Measurements from ENCODE around the gene TBC1D22B. TPM values are rescaled to one million over a fixed set of nuclear protein-coding genes. Genes with fewer than 3 reads are reported as not detected.

TBC1D22B gene
- total and polyA plus RNA-seq, 9 of the 15 experiments (the other 6 are each of a cell fraction or from before 2014, with no cell fraction given): 4.8 to 24.2 (median 13.5) TPM

DNA sequence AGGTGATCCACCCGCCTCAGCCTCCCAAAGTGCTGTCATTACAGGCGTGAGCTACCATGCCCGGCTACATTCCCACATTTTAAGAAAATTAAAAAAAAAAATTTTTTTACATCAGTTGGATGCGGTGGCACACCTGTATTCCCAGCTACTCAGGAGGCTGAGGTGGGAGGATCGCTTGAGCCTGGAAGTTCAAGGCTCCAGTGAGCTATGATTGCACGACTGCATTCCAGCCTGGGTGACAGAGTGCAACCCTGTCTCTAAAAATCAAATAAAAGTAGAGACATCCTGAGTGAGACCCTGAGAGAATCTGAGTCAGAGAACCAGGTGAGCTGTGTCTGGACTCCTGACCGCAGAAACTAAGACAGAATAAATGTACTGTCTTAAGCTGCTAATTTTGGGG, 48.8 kb upstream of the TBC1D22B start (continued):
- TF ChIP-seq, protein P1, sequence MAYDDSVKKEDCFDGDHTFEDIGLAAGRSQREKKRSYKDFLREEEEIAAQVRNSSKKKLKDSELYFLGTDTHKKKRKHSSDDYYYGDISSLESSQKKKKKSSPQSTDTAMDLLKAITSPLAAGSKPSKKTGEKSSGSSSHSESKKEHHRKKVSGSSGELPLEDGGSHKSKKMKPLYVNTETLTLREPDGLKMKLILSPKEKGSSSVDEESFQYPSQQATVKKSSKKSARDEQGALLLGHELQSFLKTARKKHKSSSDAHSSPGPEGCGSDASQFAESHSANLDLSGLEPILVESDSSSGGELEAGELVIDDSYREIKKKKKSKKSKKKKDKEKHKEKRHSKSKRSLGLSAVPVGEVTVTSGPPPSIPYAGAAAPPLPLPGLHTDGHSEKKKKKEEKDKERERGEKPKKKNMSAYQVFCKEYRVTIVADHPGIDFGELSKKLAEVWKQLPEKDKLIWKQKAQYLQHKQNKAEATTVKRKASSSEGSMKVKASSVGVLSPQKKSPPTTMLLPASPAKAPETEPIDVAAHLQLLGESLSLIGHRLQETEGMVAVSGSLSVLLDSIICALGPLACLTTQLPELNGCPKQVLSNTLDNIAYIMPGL (CRISPR knock-in tag; IDR thresholded peaks at IDR 0.05): no peak
- TF ChIP-seq, protein P2, sequence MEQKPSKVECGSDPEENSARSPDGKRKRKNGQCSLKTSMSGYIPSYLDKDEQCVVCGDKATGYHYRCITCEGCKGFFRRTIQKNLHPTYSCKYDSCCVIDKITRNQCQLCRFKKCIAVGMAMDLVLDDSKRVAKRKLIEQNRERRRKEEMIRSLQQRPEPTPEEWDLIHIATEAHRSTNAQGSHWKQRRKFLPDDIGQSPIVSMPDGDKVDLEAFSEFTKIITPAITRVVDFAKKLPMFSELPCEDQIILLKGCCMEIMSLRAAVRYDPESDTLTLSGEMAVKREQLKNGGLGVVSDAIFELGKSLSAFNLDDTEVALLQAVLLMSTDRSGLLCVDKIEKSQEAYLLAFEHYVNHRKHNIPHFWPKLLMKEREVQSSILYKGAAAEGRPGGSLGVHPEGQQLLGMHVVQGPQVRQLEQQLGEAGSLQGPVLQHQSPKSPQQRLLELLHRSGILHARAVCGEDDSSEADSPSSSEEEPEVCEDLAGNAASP (IDR thresholded peaks at IDR 0.05): no peak
- TF ChIP-seq, protein P3, sequence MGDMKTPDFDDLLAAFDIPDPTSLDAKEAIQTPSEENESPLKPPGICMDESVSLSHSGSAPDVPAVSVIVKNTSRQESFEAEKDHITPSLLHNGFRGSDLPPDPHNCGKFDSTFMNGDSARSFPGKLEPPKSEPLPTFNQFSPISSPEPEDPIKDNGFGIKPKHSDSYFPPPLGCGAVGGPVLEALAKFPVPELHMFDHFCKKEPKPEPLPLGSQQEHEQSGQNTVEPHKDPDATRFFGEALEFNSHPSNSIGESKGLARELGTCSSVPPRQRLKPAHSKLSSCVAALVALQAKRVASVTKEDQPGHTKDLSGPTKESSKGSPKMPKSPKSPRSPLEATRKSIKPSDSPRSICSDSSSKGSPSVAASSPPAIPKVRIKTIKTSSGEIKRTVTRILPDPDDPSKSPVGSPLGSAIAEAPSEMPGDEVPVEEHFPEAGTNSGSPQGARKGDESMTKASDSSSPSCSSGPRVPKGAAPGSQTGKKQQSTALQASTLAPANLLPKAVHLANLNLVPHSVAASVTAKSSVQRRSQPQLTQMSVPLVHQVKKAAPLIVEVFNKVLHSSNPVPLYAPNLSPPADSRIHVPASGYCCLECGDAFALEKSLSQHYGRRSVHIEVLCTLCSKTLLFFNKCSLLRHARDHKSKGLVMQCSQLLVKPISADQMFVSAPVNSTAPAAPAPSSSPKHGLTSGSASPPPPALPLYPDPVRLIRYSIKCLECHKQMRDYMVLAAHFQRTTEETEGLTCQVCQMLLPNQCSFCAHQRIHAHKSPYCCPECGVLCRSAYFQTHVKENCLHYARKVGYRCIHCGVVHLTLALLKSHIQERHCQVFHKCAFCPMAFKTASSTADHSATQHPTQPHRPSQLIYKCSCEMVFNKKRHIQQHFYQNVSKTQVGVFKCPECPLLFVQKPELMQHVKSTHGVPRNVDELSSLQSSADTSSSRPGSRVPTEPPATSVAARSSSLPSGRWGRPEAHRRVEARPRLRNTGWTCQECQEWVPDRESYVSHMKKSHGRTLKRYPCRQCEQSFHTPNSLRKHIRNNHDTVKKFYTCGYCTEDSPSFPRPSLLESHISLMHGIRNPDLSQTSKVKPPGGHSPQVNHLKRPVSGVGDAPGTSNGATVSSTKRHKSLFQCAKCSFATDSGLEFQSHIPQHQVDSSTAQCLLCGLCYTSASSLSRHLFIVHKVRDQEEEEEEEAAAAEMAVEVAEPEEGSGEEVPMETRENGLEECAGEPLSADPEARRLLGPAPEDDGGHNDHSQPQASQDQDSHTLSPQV (IDR thresholded peaks at IDR 0.05): no peak
- TF ChIP-seq RHOXF2B (CRISPR knock-in tag; conservative IDR thresholded peaks at IDR 0.05) (no peak), CBFB (CRISPR knock-in tag; IDR thresholded peaks at IDR 0.05) (no peak), ZBED1 (IDR thresholded peaks at IDR 0.05) (no peak), JUND (IDR thresholded peaks at IDR 0.05; ENCODE audit: borderline replicate concordance, low read depth, low read length) (no peak), JUND (tag; IDR thresholded peaks at IDR 0.05; ENCODE audit: borderline replicate concordance, low read depth, low read length) (no peak), HMGN3 (IDR thresholded peaks at IDR 0.05; ENCODE audit: borderline replicate concordance, extremely low read depth, insufficient read length, low read depth, low read length) (no peak), POLR2B (IDR thresholded peaks at IDR 0.05; ENCODE audit: low read depth, partially characterized antibody) (no peak)
